ENCODE measurements around the gene CFTR. TPM values are rescaled to one million over a fixed set of nuclear protein-coding genes. Genes with fewer than 3 reads are reported as not detected.
A peak's percentile ranks its signal among the peaks of the same experiment; 100 is the strongest.

The CFTR gene
- total and polyA plus RNA-seq, 10 of the 15 experiments (the other 5 are each of a cell fraction or from before 2014, with no cell fraction given) = 0.02 to 2.3 (median 0.21) TPM; not detected in 1

DNA sequence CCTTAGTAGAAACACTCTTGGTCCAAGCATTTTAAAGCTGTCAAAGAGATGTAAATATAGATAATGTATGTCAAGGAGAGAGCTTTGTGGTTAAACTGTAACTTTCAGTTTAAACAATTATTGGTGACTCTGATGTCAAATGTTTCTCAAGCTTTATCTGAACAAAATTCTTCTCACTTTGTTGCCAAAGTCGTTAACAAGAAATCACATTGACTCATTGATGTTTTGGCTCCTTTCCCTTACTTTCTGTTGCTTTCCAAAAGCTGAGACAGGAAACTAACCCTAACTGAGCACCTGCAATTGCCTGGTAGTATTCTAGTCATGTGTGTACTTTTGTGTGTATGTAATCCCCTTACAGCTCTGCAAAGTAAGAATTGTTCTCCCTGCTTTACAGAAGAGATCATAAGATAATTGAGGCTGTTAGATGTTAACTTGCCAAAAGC, 108.5 kb downstream of the CFTR start (continued):
- TF ChIP-seq, protein P1, sequence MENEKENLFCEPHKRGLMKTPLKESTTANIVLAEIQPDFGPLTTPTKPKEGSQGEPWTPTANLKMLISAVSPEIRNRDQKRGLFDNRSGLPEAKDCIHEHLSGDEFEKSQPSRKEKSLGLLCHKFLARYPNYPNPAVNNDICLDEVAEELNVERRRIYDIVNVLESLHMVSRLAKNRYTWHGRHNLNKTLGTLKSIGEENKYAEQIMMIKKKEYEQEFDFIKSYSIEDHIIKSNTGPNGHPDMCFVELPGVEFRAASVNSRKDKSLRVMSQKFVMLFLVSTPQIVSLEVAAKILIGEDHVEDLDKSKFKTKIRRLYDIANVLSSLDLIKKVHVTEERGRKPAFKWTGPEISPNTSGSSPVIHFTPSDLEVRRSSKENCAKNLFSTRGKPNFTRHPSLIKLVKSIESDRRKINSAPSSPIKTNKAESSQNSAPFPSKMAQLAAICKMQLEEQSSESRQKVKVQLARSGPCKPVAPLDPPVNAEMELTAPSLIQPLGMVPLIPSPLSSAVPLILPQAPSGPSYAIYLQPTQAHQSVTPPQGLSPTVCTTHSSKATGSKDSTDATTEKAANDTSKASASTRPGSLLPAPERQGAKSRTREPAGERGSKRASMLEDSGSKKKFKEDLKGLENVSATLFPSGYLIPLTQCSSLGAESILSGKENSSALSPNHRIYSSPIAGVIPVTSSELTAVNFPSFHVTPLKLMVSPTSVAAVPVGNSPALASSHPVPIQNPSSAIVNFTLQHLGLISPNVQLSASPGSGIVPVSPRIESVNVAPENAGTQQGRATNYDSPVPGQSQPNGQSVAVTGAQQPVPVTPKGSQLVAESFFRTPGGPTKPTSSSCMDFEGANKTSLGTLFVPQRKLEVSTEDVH (IDR thresholded peaks at IDR 0.05; ENCODE audit: low read depth, partially characterized antibody) = no peak
- TF ChIP-seq, protein P2, sequence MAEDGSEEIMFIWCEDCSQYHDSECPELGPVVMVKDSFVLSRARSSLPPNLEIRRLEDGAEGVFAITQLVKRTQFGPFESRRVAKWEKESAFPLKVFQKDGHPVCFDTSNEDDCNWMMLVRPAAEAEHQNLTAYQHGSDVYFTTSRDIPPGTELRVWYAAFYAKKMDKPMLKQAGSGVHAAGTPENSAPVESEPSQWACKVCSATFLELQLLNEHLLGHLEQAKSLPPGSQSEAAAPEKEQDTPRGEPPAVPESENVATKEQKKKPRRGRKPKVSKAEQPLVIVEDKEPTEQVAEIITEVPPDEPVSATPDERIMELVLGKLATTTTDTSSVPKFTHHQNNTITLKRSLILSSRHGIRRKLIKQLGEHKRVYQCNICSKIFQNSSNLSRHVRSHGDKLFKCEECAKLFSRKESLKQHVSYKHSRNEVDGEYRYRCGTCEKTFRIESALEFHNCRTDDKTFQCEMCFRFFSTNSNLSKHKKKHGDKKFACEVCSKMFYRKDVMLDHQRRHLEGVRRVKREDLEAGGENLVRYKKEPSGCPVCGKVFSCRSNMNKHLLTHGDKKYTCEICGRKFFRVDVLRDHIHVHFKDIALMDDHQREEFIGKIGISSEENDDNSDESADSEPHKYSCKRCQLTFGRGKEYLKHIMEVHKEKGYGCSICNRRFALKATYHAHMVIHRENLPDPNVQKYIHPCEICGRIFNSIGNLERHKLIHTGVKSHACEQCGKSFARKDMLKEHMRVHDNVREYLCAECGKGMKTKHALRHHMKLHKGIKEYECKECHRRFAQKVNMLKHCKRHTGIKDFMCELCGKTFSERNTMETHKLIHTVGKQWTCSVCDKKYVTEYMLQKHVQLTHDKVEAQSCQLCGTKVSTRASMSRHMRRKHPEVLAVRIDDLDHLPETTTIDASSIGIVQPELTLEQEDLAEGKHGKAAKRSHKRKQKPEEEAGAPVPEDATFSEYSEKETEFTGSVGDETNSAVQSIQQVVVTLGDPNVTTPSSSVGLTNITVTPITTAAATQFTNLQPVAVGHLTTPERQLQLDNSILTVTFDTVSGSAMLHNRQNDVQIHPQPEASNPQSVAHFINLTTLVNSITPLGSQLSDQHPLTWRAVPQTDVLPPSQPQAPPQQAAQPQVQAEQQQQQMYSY (CRISPR knock-in tag; IDR thresholded peaks at IDR 0.05) = no peak
- TF ChIP-seq BMI1 (IDR thresholded peaks at IDR 0.05; ENCODE audit: borderline replicate concordance) = peak; percentile 83
- TF ChIP-seq MEF2A (IDR thresholded peaks at IDR 0.05; ENCODE audit: insufficient read depth, low read depth, low read length) = peak; percentile 81; the same call in 1 of the 2 replicates
- no peak for TF ChIP-seq SREBF2 (IDR thresholded peaks at IDR 0.05; ENCODE audit: low read length)
- TF ChIP-seq KDM1A (IDR thresholded peaks at IDR 0.05; ENCODE audit: borderline replicate concordance) = no peak
- no peak for TF ChIP-seq HCFC1 (IDR thresholded peaks at IDR 0.05; ENCODE audit: low read length)
- no peak for TF ChIP-seq POLR2A (IDR thresholded peaks at IDR 0.05; ENCODE audit: low read depth, low read length)
- TF ChIP-seq NBN (IDR thresholded peaks at IDR 0.05) = peak; percentile 68
- TF ChIP-seq ZNF384 (IDR thresholded peaks at IDR 0.05; ENCODE audit: borderline replicate concordance, low read depth, low read length) = no peak
- TF ChIP-seq KLF5 (IDR thresholded peaks at IDR 0.05; ENCODE audit: partially characterized antibody) = peak; percentile 12
- TF ChIP-seq MEF2B (IDR thresholded peaks at IDR 0.05; ENCODE audit: partially characterized antibody, poor library complexity, severe bottlenecking) = peak; percentile 81
- no peak for TF ChIP-seq SPI1 (IDR thresholded peaks at IDR 0.05; ENCODE audit: borderline replicate concordance, insufficient read depth, low read depth, low read length)
- no peak for TF ChIP-seq ZNF207 (IDR thresholded peaks at IDR 0.05; ENCODE audit: borderline replicate concordance)
- no peak for TF ChIP-seq ASH2L (IDR thresholded peaks at IDR 0.05; ENCODE audit: borderline replicate concordance, low read depth)
- TF ChIP-seq POLR2AphosphoS2 (IDR thresholded peaks at IDR 0.05; ENCODE audit: low read depth, low read length) = no peak
- TF ChIP-seq CREB1 (IDR thresholded peaks at IDR 0.05; ENCODE audit: low read depth) = no peak
- no peak for TF ChIP-seq TAF1 (IDR thresholded peaks at IDR 0.05; ENCODE audit: borderline replicate concordance, low read depth, low read length)

Measured in GM12878 (cell line).